Measurements from ENCODE around the gene GFPT2. TPM values are rescaled to one million over a fixed set of nuclear protein-coding genes. Genes with fewer than 3 reads are reported as not detected.

GFPT2 gene
- total and polyA plus RNA-seq, 2 of the 8 experiments (the other 6 are each of a cell fraction or from before 2014, with no cell fraction given), result 83.7 to 143 TPM

DNA sequence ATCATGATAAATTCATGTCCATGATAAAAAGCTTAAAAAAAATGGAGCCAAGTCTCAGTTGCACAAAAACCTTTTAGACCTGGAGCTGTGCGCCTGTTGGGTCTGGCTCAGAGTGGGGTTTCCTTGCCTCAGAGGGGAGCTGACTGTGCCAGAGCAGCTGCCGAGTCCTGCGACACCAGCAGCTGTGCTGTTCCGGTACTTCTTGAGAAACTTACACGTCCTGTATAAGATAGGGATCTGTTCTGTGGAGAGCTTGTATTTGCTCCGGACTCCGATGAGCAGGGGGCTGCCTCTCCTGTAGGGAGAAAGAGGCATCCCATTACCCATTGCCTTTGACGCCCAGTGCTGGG lies 28.6 kb downstream of the GFPT2 start:
- no peaks in the 10 kb centered on the region for H3K27me3 ChIP-seq (replicated peaks in 1 of 4; ENCODE audit: control insufficient read depth in 3 of 4, extremely low read depth in 1 of 4, insufficient read depth in 3 of 4, low read length in 3 of 4)
- H2AFZ ChIP-seq (ENCODE audit: low read length), result no peak overlapping the region
- H3K23me2 ChIP-seq (ENCODE audit: low read depth, low read length), result no peaks in the 10 kb centered on the region
- no peaks in the 10 kb centered on the region for H3K79me2 ChIP-seq (ENCODE audit: control insufficient read depth in 1 of 2, insufficient read depth in 2 of 2, low read length in 2 of 2)
- no peak overlapping the region for H3K18ac ChIP-seq (ENCODE audit: extremely low read depth, low read length)
- no peak overlapping the region for H2AK5ac ChIP-seq (ENCODE audit: low read depth, low read length)
- H3K79me1 ChIP-seq (ENCODE audit: low read depth, low read length), result no peaks in the 10 kb centered on the region
- H3K4me2 ChIP-seq (ENCODE audit: insufficient read depth in 1 of 2, low read depth in 2 of 2, low read length in 2 of 2), result no peak overlapping the region
- peaks cover 0 to 2% (median 0%) of the 10 kb centered on the region in 4 experiments; a peak in 3 of 7 replicates for H3K4me1 ChIP-seq (replicated peaks in 1 of 4; ENCODE audit: control insufficient read depth in 3 of 4, insufficient read depth in 4 of 4, low read length in 3 of 4)
- no peak overlapping the region for H3K27ac ChIP-seq (ENCODE audit: low read depth, low read length)
- no peak overlapping the region for H4K5ac ChIP-seq (ENCODE audit: insufficient read length, low read depth, low read length)
- no peaks in the 10 kb centered on the region for H3K9me3 ChIP-seq (ENCODE audit: insufficient read depth in 2 of 2, low read depth in 1 of 2, low read length in 1 of 2)
- no peak for DNase-seq (ENCODE audit: low read depth in 1 of 2, low spot score in 2 of 2)
- no peak overlapping the region for H3K14ac ChIP-seq (ENCODE audit: insufficient read length)
- no peak overlapping the region for H3K4ac ChIP-seq (replicated peaks; ENCODE audit: insufficient read length, low read depth, low read length)
- POLR2A ChIA-PET (ENCODE audit: partially characterized antibody), result interaction anchor here (0.9 to 1.3 kb wide), 5 partner anchors 9 to 27 kb away, joined by 3 to 4 read pairs (median 4); no protein-coding TSS in a partner anchor
- no peak overlapping the region for H2BK12ac ChIP-seq (ENCODE audit: low read depth, low read length)
- H3K56ac ChIP-seq (replicated peaks; ENCODE audit: insufficient read length, low read depth, low read length), result no peak overlapping the region
- no peak overlapping the region for H2BK120ac ChIP-seq (replicated peaks; ENCODE audit: low read depth, low read length)
- H3K4me3 ChIP-seq (ENCODE audit: extremely low read depth in 1 of 4, insufficient read depth in 2 of 4, low read depth in 3 of 4, low read length in 4 of 4), result no peak overlapping the region
- H2BK15ac ChIP-seq (ENCODE audit: low read length), result no peak overlapping the region
- H2BK5ac ChIP-seq (ENCODE audit: low read depth, low read length), result no peak overlapping the region
- H4K20me1 ChIP-seq (replicated peaks in 1 of 2; ENCODE audit: control insufficient read depth in 1 of 2, insufficient read depth in 2 of 2, low read length in 2 of 2), result peaks cover 0 to 9% of the 10 kb centered on the region in 2 experiments
- no peak overlapping the region for H2BK20ac ChIP-seq (ENCODE audit: low read length)
- no peak for FAIRE-seq
- WGBS, 2 experiments (ENCODE audit: extremely low coverage in 1 of 2, insufficient coverage in 1 of 2, insufficient read length in 1 of 2, insufficient replicate concordance in 2 of 2, low coverage in 1 of 2, low lambda C conversion rate in 2 of 2, missing lambda C conversion rate in 1 of 2), result 99% methylated on average over 8 of the region's 8 CpGs; no CpG with 5 or more reads in 1 of the 2 experiments
- H3K36me3 ChIP-seq (ENCODE audit: control insufficient read depth in 2 of 4, insufficient read depth in 4 of 4, low read length in 3 of 4), result peaks cover 28 to 83% (median 67%) of the 10 kb centered on the region in 4 experiments
- H4K8ac ChIP-seq (ENCODE audit: extremely low read depth, insufficient read depth, low read length), result no peak overlapping the region
- CTCF ChIA-PET (ENCODE audit: partially characterized antibody), result interaction anchor here (0.6 to 14.0 kb wide), 5 partner anchors 7 to 149 kb away, joined by 3 to 192 read pairs (median 3); no protein-coding TSS in a partner anchor
- H4K91ac ChIP-seq (replicated peaks; ENCODE audit: insufficient read length, low read length), result no peak overlapping the region
- H3K23ac ChIP-seq (ENCODE audit: insufficient read length), result no peak overlapping the region
- no peak overlapping the region for H3K9ac ChIP-seq (replicated peaks in 1 of 4; ENCODE audit: extremely low read depth in 1 of 4, low read depth in 3 of 4, low read length in 3 of 4)
- no peak for TF ChIP-seq SRF (IDR thresholded peaks at IDR 0.05; ENCODE audit: low read depth, low read length)
- no peak for TF ChIP-seq RXRA (IDR thresholded peaks at IDR 0.05; ENCODE audit: insufficient read depth, low read depth, low read length)
- TF ChIP-seq, protein P1, sequence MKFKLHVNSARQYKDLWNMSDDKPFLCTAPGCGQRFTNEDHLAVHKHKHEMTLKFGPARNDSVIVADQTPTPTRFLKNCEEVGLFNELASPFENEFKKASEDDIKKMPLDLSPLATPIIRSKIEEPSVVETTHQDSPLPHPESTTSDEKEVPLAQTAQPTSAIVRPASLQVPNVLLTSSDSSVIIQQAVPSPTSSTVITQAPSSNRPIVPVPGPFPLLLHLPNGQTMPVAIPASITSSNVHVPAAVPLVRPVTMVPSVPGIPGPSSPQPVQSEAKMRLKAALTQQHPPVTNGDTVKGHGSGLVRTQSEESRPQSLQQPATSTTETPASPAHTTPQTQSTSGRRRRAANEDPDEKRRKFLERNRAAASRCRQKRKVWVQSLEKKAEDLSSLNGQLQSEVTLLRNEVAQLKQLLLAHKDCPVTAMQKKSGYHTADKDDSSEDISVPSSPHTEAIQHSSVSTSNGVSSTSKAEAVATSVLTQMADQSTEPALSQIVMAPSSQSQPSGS (IDR thresholded peaks at IDR 0.05; ENCODE audit: low read length), result no peak
- TF ChIP-seq CHD2 (IDR thresholded peaks at IDR 0.05; ENCODE audit: low read length), result no peak
- no peak for TF ChIP-seq RBBP5 (IDR thresholded peaks at IDR 0.05; ENCODE audit: borderline replicate concordance, low read depth, low read length)
- TF ChIP-seq NRF1 (IDR thresholded peaks at IDR 0.05; ENCODE audit: low read depth, low read length), result no peak
- TF ChIP-seq JUN (IDR thresholded peaks at IDR 0.05; ENCODE audit: low read depth, low read length), result no peak
- TF ChIP-seq NANOG (IDR thresholded peaks at IDR 0.05; ENCODE audit: insufficient read depth, low read depth, low read length, poor library complexity, severe bottlenecking), result no peak
- no peak for TF ChIP-seq HDAC2 (IDR thresholded peaks at IDR 0.05; ENCODE audit: borderline replicate concordance in 1 of 2, low read depth in 2 of 2, low read length in 2 of 2)
- no peak for TF ChIP-seq TAF1 (IDR thresholded peaks at IDR 0.05; ENCODE audit: low read depth, low read length)
- TF ChIP-seq ZNF274 (IDR thresholded peaks at IDR 0.05; ENCODE audit: borderline replicate concordance, extremely low read depth, low read length), result no peak
- TF ChIP-seq, protein P2, sequence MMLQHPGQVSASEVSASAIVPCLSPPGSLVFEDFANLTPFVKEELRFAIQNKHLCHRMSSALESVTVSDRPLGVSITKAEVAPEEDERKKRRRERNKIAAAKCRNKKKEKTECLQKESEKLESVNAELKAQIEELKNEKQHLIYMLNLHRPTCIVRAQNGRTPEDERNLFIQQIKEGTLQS (IDR thresholded peaks at IDR 0.05; ENCODE audit: insufficient read depth, low read depth, low read length), result no peak

Measured in H1 (cell line).